H9 (cell line): Measurements from ENCODE around the gene ASPM. TPM values are rescaled to one million over a fixed set of nuclear protein-coding genes. Genes with fewer than 3 reads are reported as not detected.

ENCODE experiments used
- DNase-seq: peaks from one replicate; pipeline ENCODE4 v3.0.0-alpha.2; 2017
- H2AFZ ChIP-seq: one replicate; pipeline ENCODE4 v1.6.1; 2013; ENCODE audit warnings: mild to moderate bottlenecking, low read length, control low read depth, moderate library complexity
- H2AK5ac ChIP-seq: 2 replicates; pipeline ENCODE4 v1.6.1; 2013; ENCODE audit warnings: low read length, control low read depth, mixed read lengths; ENCODE audit not compliant: insufficient read length
- H2BK120ac ChIP-seq: one replicate; pipeline ENCODE4 v1.6.1; 2013; ENCODE audit warnings: low read depth, mild to moderate bottlenecking, low read length, control low read depth, inconsistent platforms; ENCODE audit not compliant: poor library complexity, severe bottlenecking
- H2BK12ac ChIP-seq: 2 replicates; pipeline ENCODE4 v1.6.1; 2013; ENCODE audit warnings: low read length, control low read depth, mixed read lengths, low read depth; ENCODE audit not compliant: insufficient read length
- H2BK15ac ChIP-seq: 2 replicates; pipeline ENCODE4 v1.6.1; 2013; ENCODE audit warnings: low read depth, low read length, control low read depth
- H2BK20ac ChIP-seq: one replicate; pipeline ENCODE4 v1.6.1; 2013; ENCODE audit warnings: low read depth, mild to moderate bottlenecking, low read length, control low read depth, inconsistent platforms; ENCODE audit not compliant: poor library complexity, severe bottlenecking
- H2BK5ac ChIP-seq: 2 replicates; pipeline ENCODE4 v1.6.1; 2013; ENCODE audit warnings: low read length, control low read depth, mixed read lengths; ENCODE audit not compliant: insufficient read length
- H3K14ac ChIP-seq: 2 replicates; pipeline ENCODE4 v1.6.1; 2013; ENCODE audit warnings: low read length, control low read depth; ENCODE audit not compliant: insufficient read depth
- H3K18ac ChIP-seq: 2 replicates; pipeline ENCODE4 v1.6.1; 2013; ENCODE audit warnings: low read depth, mild to moderate bottlenecking, mixed read lengths, low read length, control low read depth; ENCODE audit not compliant: insufficient read length
- H3K23ac ChIP-seq: 2 replicates; pipeline ENCODE4 v1.6.1; 2013; ENCODE audit warnings: low read length, control low read depth, mixed read lengths, low read depth; ENCODE audit not compliant: insufficient read length
- H3K23me2 ChIP-seq: 2 replicates; pipeline ENCODE4 v1.6.1; 2013; ENCODE audit warnings: low read depth, mild to moderate bottlenecking, mixed read lengths, low read length, control low read depth; ENCODE audit not compliant: insufficient read length, poor library complexity, severe bottlenecking
- H3K27ac ChIP-seq: 2 replicates; pipeline ENCODE4 v1.5.1; 2013; ENCODE audit warnings: low read length, control low read depth, mixed read lengths, low read depth; ENCODE audit not compliant: insufficient read length
- H3K27me3 ChIP-seq: 2 replicates; pipeline ENCODE4 v1.6.1; 2013; ENCODE audit warnings: low read length, control low read depth, inconsistent platforms; ENCODE audit not compliant: insufficient read depth
- H3K4ac ChIP-seq: 2 replicates; pipeline ENCODE4 v1.6.1; 2013; ENCODE audit warnings: low read depth, mild to moderate bottlenecking, control low read depth, inconsistent platforms, low read length, moderate library complexity
- H3K4me1 ChIP-seq: 2 replicates; pipeline ENCODE4 v1.6.1; 2013; ENCODE audit warnings: low read length, control low read depth, inconsistent platforms; ENCODE audit not compliant: insufficient read depth
- H3K4me2 ChIP-seq: 2 replicates; pipeline ENCODE4 v1.6.1; 2013; ENCODE audit warnings: low read length, control low read depth, mixed read lengths; ENCODE audit not compliant: insufficient read length, insufficient read depth
- H3K56ac ChIP-seq: 2 replicates; pipeline ENCODE4 v1.6.1; 2013; ENCODE audit warnings: low read depth, mild to moderate bottlenecking, mixed read lengths, low read length, control low read depth; ENCODE audit not compliant: insufficient read length
- H3K79me1 ChIP-seq: 2 replicates; pipeline ENCODE4 v1.6.1; 2013; ENCODE audit warnings: low read depth, mild to moderate bottlenecking, moderate library complexity, low read length, control low read depth, inconsistent platforms; ENCODE audit not compliant: insufficient read depth, poor library complexity, severe bottlenecking
- H3K79me2 ChIP-seq: 2 replicates; pipeline ENCODE4 v1.6.1; 2013; ENCODE audit warnings: low read length, control low read depth, inconsistent platforms; ENCODE audit not compliant: insufficient read depth
- H3K9ac ChIP-seq: 2 replicates; pipeline ENCODE4 v1.6.1; 2013; ENCODE audit warnings: low read length, control low read depth, mixed read lengths; ENCODE audit not compliant: insufficient read length; ENCODE audit errors: extremely low read depth
- H3K9me3 ChIP-seq: one replicate; pipeline ENCODE4 v1.6.1; 2013; ENCODE audit warnings: low read depth, low read length, inconsistent platforms; ENCODE audit not compliant: control insufficient read depth
- H3T11ph ChIP-seq: one replicate; pipeline ENCODE4 v1.6.1; 2013; ENCODE audit warnings: mild to moderate bottlenecking, low read length, control low read depth, inconsistent platforms
- H4K20me1 ChIP-seq: one replicate; pipeline ENCODE4 v1.6.1; 2013; ENCODE audit not compliant: control insufficient read depth, insufficient read length, insufficient read depth
- H4K5ac ChIP-seq: 2 replicates; pipeline ENCODE4 v1.6.1; 2013; ENCODE audit warnings: low read depth, mild to moderate bottlenecking, mixed read lengths, low read length, control low read depth; ENCODE audit not compliant: insufficient read length
- H4K8ac ChIP-seq: replicated peaks from 2 replicates; pipeline ENCODE4 v1.6.1; 2013; ENCODE audit warnings: low read length, control low read depth, mixed read lengths, low read depth; ENCODE audit not compliant: insufficient read length
- H4K91ac ChIP-seq: 2 replicates; pipeline ENCODE4 v1.6.1; 2013; ENCODE audit warnings: low read depth, mild to moderate bottlenecking, moderate library complexity, mixed read lengths, low read length, control low read depth; ENCODE audit not compliant: insufficient read length
- H3K27ac Mint-ChIP-seq, 3 experiments: 2 replicates in 2 of 3; 3 replicates in 1 of 3; pipeline ENCODE4 v1.8.0; 2020 to 2021; ENCODE audit warnings: mixed read lengths in 3 of 3, mild to moderate bottlenecking in 1 of 3, moderate library complexity in 1 of 3
- H3K27me3 Mint-ChIP-seq: 2 replicates; pipeline ENCODE4 v1.8.0; 2021; ENCODE audit warnings: low read depth, mild to moderate bottlenecking, moderate library complexity, mixed read lengths
- H3K36me3 Mint-ChIP-seq, 3 experiments: 2 replicates in 2 of 3; 3 replicates in 1 of 3; pipeline ENCODE4 v1.8.0; 2020 to 2021; ENCODE audit warnings: low read depth in 3 of 3, mixed read lengths in 3 of 3; ENCODE audit not compliant: insufficient read depth in 1 of 3
- H3K4me1 Mint-ChIP-seq, 2 experiments: 2 replicates each; pipeline ENCODE4 v1.8.0; 2020; ENCODE audit warnings: mixed read lengths in 2 of 2
- H3K4me3 Mint-ChIP-seq, 2 experiments: 2 replicates in 1 of 2; 3 replicates in 1 of 2; pipeline ENCODE4 v1.8.0; 2020 to 2021; ENCODE audit warnings: mild to moderate bottlenecking in 2 of 2, mixed read lengths in 2 of 2, moderate library complexity in 1 of 2
- H3K9me3 Mint-ChIP-seq, 2 experiments: 2 replicates in 1 of 2; 3 replicates in 1 of 2; pipeline ENCODE4 v1.8.0; 2020; ENCODE audit warnings: mild to moderate bottlenecking in 2 of 2, mixed read lengths in 2 of 2, moderate library complexity in 1 of 2
- CTCF ChIP-seq: fragments of 200-600 bp; sonication (generic); conservative IDR thresholded peaks from 3 replicates; pipeline ENCODE4 v1.8.0; 2021; ENCODE audit warnings: antibody characterized with exemption, mild to moderate bottlenecking
- total RNA-seq: library from RNA; stranded (reverse); gene quantifications from 2 replicates; pipeline ENCODE4 v1.2.1, GENCODE V29; 2021

The ASPM gene
- total RNA-seq, 1 experiment from 2014 or later, result 34.9 TPM

GRCh38 chr1:197067457-197067818 is 79.0 kb downstream of the ASPM start:
- H2BK20ac ChIP-seq, result no peak overlapping the region

More at GRCh38 chr1:197067457-197067818, 79.0 kb downstream of the ASPM start:
- H3T11ph ChIP-seq, result no peak overlapping the region
- Mint-ChIP-seq H3K27ac (no peak overlapping the region), H3K9me3 (peaks cover 2 to 6% of the 10 kb centered on the region in 2 experiments; a peak in 3 of 5 replicates), H3K27me3 (no peaks in the 10 kb centered on the region), H3K4me1 (no peaks in the 10 kb centered on the region), H3K36me3 (peaks cover 0 to 1% (median 0%) of the 10 kb centered on the region in 3 experiments; a peak in 2 of 7 replicates), H3K4me3 (no peak overlapping the region)
- no peak overlapping the region for H3K4ac ChIP-seq
- no peak overlapping the region for H3K23ac ChIP-seq
- no peaks in the 10 kb centered on the region for H3K23me2 ChIP-seq
- H2BK5ac ChIP-seq, result no peak overlapping the region
- no peaks in the 10 kb centered on the region for H3K27me3 ChIP-seq
- no peak overlapping the region for H3K56ac ChIP-seq
- no peak for DNase-seq
- H3K79me2 ChIP-seq, result no peaks in the 10 kb centered on the region
- no peaks in the 10 kb centered on the region for H3K4me1 ChIP-seq
- H3K9me3 ChIP-seq, result no peaks in the 10 kb centered on the region
- H3K79me1 ChIP-seq, result no peaks in the 10 kb centered on the region
- no peak overlapping the region for H4K91ac ChIP-seq
- no peak for TF ChIP-seq CTCF
- H2AK5ac ChIP-seq, result no peak overlapping the region
- no peak overlapping the region for H2BK12ac ChIP-seq
- no peak overlapping the region for H2BK15ac ChIP-seq
- H4K20me1 ChIP-seq, result no peaks in the 10 kb centered on the region
- no peak overlapping the region for H3K4me2 ChIP-seq
- no peak overlapping the region for H2AFZ ChIP-seq
- no peak overlapping the region for H3K9ac ChIP-seq
- no peak overlapping the region for H4K8ac ChIP-seq
- no peak overlapping the region for H4K5ac ChIP-seq
- no peak overlapping the region for H3K18ac ChIP-seq
- no peak overlapping the region for H3K27ac ChIP-seq
- H3K14ac ChIP-seq, result no peak overlapping the region
- H2BK120ac ChIP-seq, result no peak overlapping the region
